ENCODE results near the gene PER3. TPM values are rescaled to one million over a fixed set of nuclear protein-coding genes. Genes with fewer than 3 reads are reported as not detected.

Gene PER3
- total RNA-seq, 2 donors from 2014 or later, result 12.0 to 20.6 TPM

GRCh38 chr1:7891804-7892203 lies 107.7 kb downstream of the PER3 start:
- H3K4me3 ChIP-seq, result no peak overlapping the region
- TF ChIP-seq POLR2AphosphoS5 (IDR thresholded peaks at IDR 0.05), result no peak
- TF ChIP-seq POLR2A (IDR thresholded peaks at IDR 0.05), result no peak
- TF ChIP-seq CTCF (IDR thresholded peaks at IDR 0.05), result no peak
- no peak overlapping the region for H3K27ac ChIP-seq
- no peaks in the 10 kb centered on the region for H3K9me3 ChIP-seq
- H3K36me3 ChIP-seq, result no peaks in the 10 kb centered on the region
- DNase-seq (ENCODE audit: low spot score), result no peak
- intact Hi-C loops (cut with DNase I), result no loop called here
- 73% methylated on average over 9 of the region's 9 CpGs for WGBS
- no peaks in the 10 kb centered on the region for H3K4me1 ChIP-seq (replicated peaks)
- no peaks in the 10 kb centered on the region for H3K27me3 ChIP-seq (replicated peaks; ENCODE audit: insufficient read depth)

- no peak for DNase-seq (ENCODE audit: low spot score)
- H3K9me3 ChIP-seq, result no peaks in the 10 kb centered on the region
- 75% methylated on average over 13 of the region's 13 CpGs for WGBS
- intact Hi-C loops (cut with DNase I), result no loop called here
- TF ChIP-seq POLR2AphosphoS5 (IDR thresholded peaks at IDR 0.05) (no peak), CTCF (IDR thresholded peaks at IDR 0.05) (no peak), POLR2A (IDR thresholded peaks at IDR 0.05) (no peak)
- no peak overlapping the region for H3K4me3 ChIP-seq
- H3K4me1 ChIP-seq (replicated peaks), result no peaks in the 10 kb centered on the region
- no peaks in the 10 kb centered on the region for H3K36me3 ChIP-seq
- H3K27me3 ChIP-seq (replicated peaks; ENCODE audit: insufficient read depth), result no peaks in the 10 kb centered on the region
- H3K27ac ChIP-seq, result no peak overlapping the region
These were observed 109.6 kb downstream of the PER3 start for GRCh38 chr1:7893529-7894180.

Other genes with a start within 250 kb of the PER3 start
- gene VAMP3, start 13.0 kb upstream of the PER3 start, total RNA-seq, result 10 to 100 TPM; 85.2 to 95.1 TPM
- gene UTS2, start 68.8 kb downstream of the PER3 start, total RNA-seq, result not detected
- not detected for gene TNFRSF9, start 156.5 kb downstream of the PER3 start, total RNA-seq
- 100 to 1,000 TPM; 156 to 284 TPM for gene PARK7, start 177.4 kb downstream of the PER3 start, total RNA-seq
- 10 to 100 TPM; 58.1 to 60.4 TPM for gene ERRFI1, start 242.0 kb downstream of the PER3 start, total RNA-seq